NCI-H1436 treated with DMSO at 0.1 percent for 48 hours (cell line): ENCODE results near the gene SH2D1A.

Source experiments
- DNase-seq: peaks from one replicate; lab custom pipeline; 2025; lab: John Stamatoyannopoulos, UW

Gene SH2D1A

DNA sequence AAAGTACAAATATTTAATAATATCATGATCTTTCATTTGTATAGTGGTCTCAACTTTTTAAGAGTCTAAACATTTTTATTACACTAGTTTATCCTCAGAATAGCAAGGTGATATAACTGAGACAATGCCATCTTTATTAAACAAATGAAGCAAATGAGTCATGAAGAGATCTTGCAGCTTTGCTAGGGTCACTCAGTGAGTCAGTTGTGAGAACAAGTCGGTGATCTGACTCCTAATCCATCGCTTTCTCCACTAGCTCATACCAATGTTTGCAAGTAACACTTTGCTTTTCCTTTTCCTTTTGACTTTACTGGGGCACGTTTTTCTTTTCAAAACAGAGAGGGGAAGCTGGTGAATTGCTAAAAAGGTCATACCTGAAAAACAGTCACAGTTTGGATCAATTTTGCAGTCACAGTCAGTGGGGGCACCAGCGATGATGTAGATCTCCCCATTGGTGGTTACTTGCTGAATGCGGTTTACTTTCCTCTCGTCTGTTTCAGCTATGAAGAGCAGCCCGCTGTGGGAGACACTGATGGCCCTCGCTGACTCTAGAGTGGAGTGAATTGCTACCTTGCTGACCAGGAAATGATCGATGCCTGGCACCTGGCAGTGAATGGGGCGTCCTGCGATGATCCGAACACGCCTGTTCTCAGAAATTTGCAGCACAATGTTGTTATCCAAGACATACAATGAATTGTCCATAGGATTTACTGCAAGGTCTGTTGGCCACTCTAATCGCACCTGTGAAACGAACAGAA, 75.7 kb downstream of the SH2D1A start:
- DNase-seq: no peak
